HG03439 (cell line): ENCODE data around the gene PTOV1.

Experiments
- ATAC-seq: cut with Tn5 transposase; IDR thresholded peaks from one replicate; pipeline ENCODE4 v1.9.1; 2021; ENCODE audit warnings: mild to moderate bottlenecking, moderate library complexity; ENCODE audit not compliant: unreplicated experiment

The PTOV1 gene

GRCh38 chr19:49887037-49887664 lies 36.2 kb downstream of the PTOV1 start:
- ATAC-seq: no peak

GRCh38 chr19:49887665-49888509 lies 36.9 kb downstream of the PTOV1 start:
- no peak for ATAC-seq

- no peak for ATAC-seq
Observed at GRCh38 chr19:49888510-49888824, 37.5 kb downstream of the PTOV1 start.

GRCh38 chr19:49889038-49889686 lies 38.2 kb downstream of the PTOV1 start:
- ATAC-seq: no peak

- ATAC-seq: no peak
Observed at GRCh38 chr19:49889687-49890348, 38.9 kb downstream of the PTOV1 start.

GRCh38 chr19:49890349-49891311 lies 39.7 kb downstream of the PTOV1 start:
- no peak for ATAC-seq

GRCh38 chr19:49891393-49891792 lies 40.4 kb downstream of the PTOV1 start:
- no peak for ATAC-seq

GRCh38 chr19:49892716-49893115 lies 41.8 kb downstream of the PTOV1 start:
- no peak for ATAC-seq

- ATAC-seq: no peak
Observed at GRCh38 chr19:49894011-49894664, 43.2 kb downstream of the PTOV1 start.

- no peak for ATAC-seq
Observed at GRCh38 chr19:49894879-49895565, 44.1 kb downstream of the PTOV1 start.

- ATAC-seq: no peak
Observed at GRCh38 chr19:49895566-49896297, 44.8 kb downstream of the PTOV1 start.

GRCh38 chr19:49896863-49897621 lies 46.1 kb downstream of the PTOV1 start, which contains the start of gene IL4I1:
IL4I1 (minus strand) TSS chr19:49896887; CDS start chr19:49896160, 727 bp downstream.
- ATAC-seq: peak; percentile 52

- ATAC-seq: no peak
Observed at GRCh38 chr19:49904136-49904535, 53.2 kb downstream of the PTOV1 start.

GRCh38 chr19:49906879-49907564 lies 56.1 kb downstream of the PTOV1 start:
- no peak for ATAC-seq

- no peak for ATAC-seq
Observed at GRCh38 chr19:49907745-49908446, 56.9 kb downstream of the PTOV1 start.
